Esophagus squamous epithelium (tissue), 5 donors: ENCODE data around the gene ZNF358. TPM values are rescaled to one million over a fixed set of nuclear protein-coding genes. Genes with fewer than 3 reads are reported as not detected.

Experiments used
- DNase-seq: peaks from one replicate; lab custom pipeline; 2025; lab: John Stamatoyannopoulos, UW
- H3K27ac ChIP-seq, 4 donors: fragments of 200-600 bp; sonication (generic); one replicate each; pipeline ENCODE4 v1.5.1; 2016 to 2019; ENCODE audit warnings: mild to moderate bottlenecking in 1 of 4
- H3K27me3 ChIP-seq, 4 donors: fragments of 200-600 bp; sonication (generic); 1 replicate in 3 of 4; 2 replicates in 1 of 4; pipeline versions ENCODE4 v1.5.1 to v1.6.0; 2017 to 2021; ENCODE audit warnings: antibody characterized with exemption in 1 of 4
- H3K36me3 ChIP-seq, 3 donors: fragments of 200-600 bp; sonication (generic); one replicate each; pipeline ENCODE4 v1.5.1; 2016 to 2019
- H3K4me1 ChIP-seq, 3 donors: fragments of 200-600 bp; sonication (generic); one replicate each; pipeline ENCODE4 v1.5.1; 2017 to 2019
- H3K4me3 ChIP-seq, 4 donors: fragments of 200-600 bp; sonication (generic); 1 replicate in 3 of 4; 2 replicates in 1 of 4; pipeline ENCODE4 v1.5.1; 2016 to 2019; ENCODE audit warnings: mild to moderate bottlenecking in 2 of 4, moderate library complexity in 1 of 4
- H3K9me3 ChIP-seq, 3 donors: fragments of 200-600 bp; sonication (generic); one replicate each; pipeline ENCODE4 v1.5.1; 2016 to 2019
- POLR2A ChIP-seq, 4 donors: fragments of 450-650 bp; IDR thresholded peaks; one replicate each; pipeline ENCODE4 v1.6.1; 2017; ENCODE audit warnings: antibody characterized with exemption in 4 of 4, mild to moderate bottlenecking in 4 of 4, moderate library complexity in 3 of 4
- WGBS, 2 donors: methylation state at CpG; one replicate each; pipeline ENCODE4 v1.1.5; 2018; 5-methylcytosine and 5-hydroxymethylcytosine counted together
- intact Hi-C: fragments of 100-400 bp; cut with DNase I; formaldehyde crosslinking; loops from one replicate; pipeline ENCODE4 v1.15.0; 2022
- total RNA-seq, 4 donors: library from RNA; depleted of rRNA; stranded (reverse); fragments of >200 nt; gene quantifications; one replicate each; pipeline ENCODE4 v1.1.0, GENCODE V29; 2016
- TF ChIP-seq, protein P1 (sequence below), 6 experiments: fragments of 450-650 bp in 4 of 6; fragments of 200-600 bp in 2 of 6; sonication (generic) in 2 of 6; IDR thresholded peaks; one replicate each; pipeline ENCODE4 v1.5.1; 2016 to 2019; ENCODE audit warnings: antibody characterized with exemption in 6 of 6, mild to moderate bottlenecking in 4 of 6, moderate library complexity in 4 of 6
- donor health status: DM: yes; HTN: yes; CAD: no.

Gene ZNF358
- total RNA-seq, 4 donors from 2014 or later = 3.8 to 42.2 (median 19.5) TPM

- peaks cover 13 to 71% (median 15%) of the 10 kb centered on the region in 3 donors for H3K36me3 ChIP-seq
- no peaks in the 10 kb centered on the region for H3K9me3 ChIP-seq
- no peaks in the 10 kb centered on the region for H3K27me3 ChIP-seq
- intact Hi-C loops = loop anchor here (10.0 kb wide), 1 partner anchor 185 kb away; no protein-coding TSS in a partner anchor
- H3K4me1 ChIP-seq = peaks cover 0 to 21% (median 0%) of the 10 kb centered on the region in 3 donors
- 92 to 98% methylated on average over 20 to 29 of the region's 41 CpGs for WGBS, 2 donors
- TF ChIP-seq, protein P1, sequence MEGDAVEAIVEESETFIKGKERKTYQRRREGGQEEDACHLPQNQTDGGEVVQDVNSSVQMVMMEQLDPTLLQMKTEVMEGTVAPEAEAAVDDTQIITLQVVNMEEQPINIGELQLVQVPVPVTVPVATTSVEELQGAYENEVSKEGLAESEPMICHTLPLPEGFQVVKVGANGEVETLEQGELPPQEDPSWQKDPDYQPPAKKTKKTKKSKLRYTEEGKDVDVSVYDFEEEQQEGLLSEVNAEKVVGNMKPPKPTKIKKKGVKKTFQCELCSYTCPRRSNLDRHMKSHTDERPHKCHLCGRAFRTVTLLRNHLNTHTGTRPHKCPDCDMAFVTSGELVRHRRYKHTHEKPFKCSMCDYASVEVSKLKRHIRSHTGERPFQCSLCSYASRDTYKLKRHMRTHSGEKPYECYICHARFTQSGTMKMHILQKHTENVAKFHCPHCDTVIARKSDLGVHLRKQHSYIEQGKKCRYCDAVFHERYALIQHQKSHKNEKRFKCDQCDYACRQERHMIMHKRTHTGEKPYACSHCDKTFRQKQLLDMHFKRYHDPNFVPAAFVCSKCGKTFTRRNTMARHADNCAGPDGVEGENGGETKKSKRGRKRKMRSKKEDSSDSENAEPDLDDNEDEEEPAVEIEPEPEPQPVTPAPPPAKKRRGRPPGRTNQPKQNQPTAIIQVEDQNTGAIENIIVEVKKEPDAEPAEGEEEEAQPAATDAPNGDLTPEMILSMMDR (IDR thresholded peaks at IDR 0.05) = no peak
- TF ChIP-seq POLR2A (IDR thresholded peaks at IDR 0.05) = no peak
- no peak for DNase-seq
- no peak overlapping the region for H3K4me3 ChIP-seq
- H3K27ac ChIP-seq = no peak overlapping the region
Observed at GRCh38 chr19:7550169-7550770, 34.4 kb downstream of the ZNF358 start.

DNA sequence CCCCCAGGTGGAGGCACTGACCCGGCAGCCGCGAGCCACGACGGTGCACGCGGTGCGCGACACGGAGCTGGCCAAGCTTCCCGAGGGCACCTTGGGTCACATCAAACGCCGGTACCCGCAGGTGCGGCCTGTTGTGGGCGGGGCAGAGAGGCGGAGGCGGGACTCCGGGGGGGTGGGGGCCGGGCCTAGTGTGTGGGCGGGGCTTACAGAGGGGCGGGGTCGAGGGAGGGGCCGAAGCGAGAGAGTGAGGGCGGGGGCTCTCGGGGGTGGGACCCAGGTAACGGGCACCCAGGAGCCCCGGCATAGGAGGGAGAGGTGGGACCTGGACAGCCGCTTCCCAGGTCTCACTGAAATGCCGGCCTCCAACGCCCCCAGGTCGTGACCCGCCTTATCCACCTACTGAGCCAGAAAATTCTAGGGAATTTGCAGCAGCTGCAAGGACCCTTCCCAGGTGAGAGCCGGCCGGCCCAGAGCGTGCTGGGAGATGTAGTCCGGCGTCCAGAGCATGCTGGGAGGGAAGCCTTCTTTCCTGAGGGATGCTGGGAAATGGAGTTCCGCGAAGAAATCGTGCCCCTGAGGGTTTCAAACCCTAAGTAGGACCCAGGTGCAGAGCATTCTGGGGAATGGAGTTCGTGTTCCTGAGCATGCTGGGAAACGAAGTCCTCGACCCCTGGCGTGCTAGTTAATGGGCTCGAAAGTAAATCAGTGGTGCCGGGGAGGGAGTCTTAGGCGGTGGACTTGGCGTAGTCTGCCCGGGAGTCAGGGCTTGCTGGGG is 35.3 kb downstream of the ZNF358 start:
- Histone ChIP-seq H3K4me3 (peak overlapping the region in 3 of 4 donors; percentile 16 to 47 (median 33)), H3K27ac (peak overlapping the region in 2 of 4 donors; percentile 48 to 61), H3K27me3 (no peaks in the 10 kb centered on the region), H3K9me3 (no peaks in the 10 kb centered on the region), H3K4me1 (peaks cover 0 to 13% (median 0%) of the 10 kb centered on the region in 3 donors), H3K36me3 (peaks cover 15 to 71% (median 20%) of the 10 kb centered on the region in 3 donors)
- TF ChIP-seq, protein P1 (IDR thresholded peaks at IDR 0.05) = no peak
- TF ChIP-seq POLR2A (IDR thresholded peaks at IDR 0.05) = no peak
- WGBS, 2 donors = 70 to 79% methylated on average over 9 to 23 of the region's 51 CpGs
- intact Hi-C loops = loop anchor here (10.0 kb wide), 1 partner anchor 186 kb away; no protein-coding TSS in a partner anchor
- DNase-seq = no peak

DNA sequence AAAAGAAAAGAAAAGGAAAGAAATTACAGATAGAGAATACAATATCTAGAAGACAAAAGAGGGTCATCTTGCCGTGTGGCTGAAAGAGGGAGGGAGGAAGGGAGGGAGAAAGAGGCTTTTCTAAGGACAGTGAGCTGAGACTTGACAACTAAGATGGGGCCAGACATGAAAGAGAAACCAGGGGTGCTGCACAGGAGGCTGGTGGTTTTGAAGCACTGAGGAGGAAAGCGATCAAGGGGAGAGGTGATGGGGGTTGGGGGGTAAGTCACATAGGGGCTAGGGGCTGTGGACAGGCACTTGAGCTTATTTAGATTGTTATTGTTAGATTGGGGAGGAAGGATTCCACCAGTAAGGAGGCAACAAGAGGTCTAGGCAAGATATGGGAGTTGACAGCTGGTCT is 36.9 kb downstream of the ZNF358 start:
- no peak overlapping the region for H3K27ac ChIP-seq
- TF ChIP-seq POLR2A (IDR thresholded peaks at IDR 0.05) = no peak
- TF ChIP-seq, protein P1 (IDR thresholded peaks at IDR 0.05) = no peak
- no peak for DNase-seq
- H3K36me3 ChIP-seq = peaks cover 21 to 79% (median 32%) of the 10 kb centered on the region in 3 donors
- peaks cover 0 to 11% (median 0%) of the 10 kb centered on the region in 3 donors for H3K4me1 ChIP-seq
- H3K27me3 ChIP-seq = no peaks in the 10 kb centered on the region
- 45 to 50% methylated on average over 2 of the region's 2 CpGs for WGBS, 2 donors
- no peaks in the 10 kb centered on the region for H3K9me3 ChIP-seq
- intact Hi-C loops = loop anchor here (10.0 kb wide), 1 partner anchor 188 kb away; no protein-coding TSS in a partner anchor
- no peak overlapping the region for H3K4me3 ChIP-seq

DNA sequence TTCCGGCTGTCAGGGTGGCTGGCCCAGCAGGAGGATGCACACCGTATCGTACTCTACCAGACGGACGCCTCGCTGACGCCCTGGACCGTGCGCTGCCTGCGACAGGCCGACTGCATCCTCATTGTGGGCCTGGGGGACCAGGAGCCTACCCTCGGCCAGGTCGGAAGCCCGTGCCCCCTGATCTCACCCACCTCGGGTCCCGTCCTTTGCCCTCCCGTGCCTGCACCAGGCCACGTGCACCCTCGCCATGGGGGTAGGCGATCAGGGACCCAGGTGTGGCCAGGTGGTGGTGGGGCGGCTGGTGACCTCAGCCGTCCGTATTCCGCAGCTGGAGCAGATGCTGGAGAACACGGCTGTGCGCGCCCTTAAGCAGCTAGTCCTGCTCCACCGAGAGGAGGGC is 38.7 kb downstream of the ZNF358 start:
- Histone ChIP-seq H3K4me1 (peaks cover 0 to 11% (median 0%) of the 10 kb centered on the region in 3 donors), H3K9me3 (no peaks in the 10 kb centered on the region), H3K4me3 (no peak overlapping the region), H3K36me3 (peaks cover 29 to 94% (median 42%) of the 10 kb centered on the region in 3 donors), H3K27me3 (no peaks in the 10 kb centered on the region), H3K27ac (no peak overlapping the region)
- intact Hi-C loops = loop anchor here (10.0 kb wide), 1 partner anchor 190 kb away; no protein-coding TSS in a partner anchor
- DNase-seq = no peak
- WGBS, 2 donors = 85 to 98% methylated on average over 10 to 11 of the region's 28 CpGs
- no peak for TF ChIP-seq POLR2A (IDR thresholded peaks at IDR 0.05)
- TF ChIP-seq, protein P1 (IDR thresholded peaks at IDR 0.05) = no peak
